Neutrophil (primary cell): Measurements from ENCODE around the gene RBMS3.
"Not testable (repeated sequence)": the region's sequence is repeated elsewhere in the genome, so short reads cannot be mapped to it uniquely, and the experiment has no call there.

Source experiments
- H3K27ac ChIP-seq: fragments of 200-600 bp; sonication (generic); 2 replicates; pipeline ENCODE4 v1.5.1; 2016; ENCODE audit warnings: mild to moderate bottlenecking, moderate library complexity
- H3K27me3 ChIP-seq: fragments of 200-600 bp; sonication (generic); 2 replicates; pipeline ENCODE4 v1.6.0; 2016; ENCODE audit warnings: mild to moderate bottlenecking
- H3K36me3 ChIP-seq: fragments of 200-600 bp; sonication (generic); 2 replicates; pipeline ENCODE4 v1.5.1; 2017
- H3K4me1 ChIP-seq, 2 experiments: fragments of 200-600 bp in 1 of 2; sonication (generic) in 1 of 2; 1 replicate in 1 of 2; 2 replicates in 1 of 2; pipeline versions ENCODE4 v1.5.1 to v1.6.1; 2013 to 2016; ENCODE audit warnings: low read depth in 1 of 2, low read length in 1 of 2, mild to moderate bottlenecking in 1 of 2, moderate library complexity in 1 of 2; ENCODE audit not compliant: control insufficient read depth in 1 of 2, insufficient read depth in 1 of 2
- H3K4me3 ChIP-seq, 2 experiments: fragments of 200-600 bp in 1 of 2; sonication (generic) in 1 of 2; 1 replicate in 1 of 2; 2 replicates in 1 of 2; pipeline ENCODE4 v1.5.1; 2013 to 2016; ENCODE audit warnings: low read depth in 1 of 2, low read length in 1 of 2, mild to moderate bottlenecking in 1 of 2, moderate library complexity in 1 of 2
- H3K9me3 ChIP-seq: fragments of 200-600 bp; sonication (generic); 2 replicates; pipeline ENCODE4 v1.5.1; 2016
- TF ChIP-seq, protein P1 (sequence below): fragments of 200-600 bp; sonication (generic); IDR thresholded peaks from 2 replicates; pipeline ENCODE4 v1.5.1; 2016; ENCODE audit warnings: antibody characterized with exemption

RBMS3 gene

DNA sequence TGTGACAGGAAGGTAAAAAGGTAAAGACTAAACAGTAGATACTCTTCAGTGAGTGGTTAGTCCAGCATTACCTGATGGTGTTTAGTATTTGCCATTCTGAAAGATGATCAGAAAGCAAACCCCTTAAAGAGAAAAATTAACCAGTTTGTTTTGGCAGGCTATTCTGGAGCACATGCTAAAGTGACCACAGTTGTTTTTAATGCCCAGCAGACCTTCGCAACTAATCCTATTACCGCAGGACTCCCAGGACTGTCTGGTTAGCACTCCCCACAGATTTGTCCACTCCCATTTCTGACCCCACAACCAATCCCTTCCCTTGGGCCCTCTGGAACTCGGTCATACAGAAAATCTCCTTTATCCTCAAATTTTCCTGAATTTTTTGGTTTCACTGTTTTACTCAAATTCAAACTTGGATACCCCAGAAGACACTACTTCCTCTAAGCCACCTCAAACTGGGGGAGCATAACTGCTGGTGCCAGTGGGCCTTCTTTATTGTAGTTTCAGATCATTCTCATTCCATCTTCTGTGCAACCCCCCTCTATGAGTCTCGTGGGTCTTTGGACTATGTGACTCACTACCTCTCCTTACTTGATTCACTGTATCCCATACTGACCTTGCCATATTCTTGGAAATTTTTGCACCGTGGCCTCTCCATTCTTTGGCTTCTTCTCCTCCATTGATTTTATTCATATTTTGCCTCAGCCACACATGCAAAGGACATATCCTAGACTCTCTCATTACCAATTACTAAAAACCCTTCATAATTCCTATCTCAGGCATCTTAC is 104.4 kb downstream of the RBMS3 start:
- Histone ChIP-seq H3K9me3 (no peaks in the 10 kb centered on the region), H3K4me3 (no peak overlapping the region), H3K36me3 (no peaks in the 10 kb centered on the region), H3K27me3 (no peaks in the 10 kb centered on the region), H3K4me1 (no peaks in the 10 kb centered on the region), H3K27ac (no peak overlapping the region)
- TF ChIP-seq, protein P1, sequence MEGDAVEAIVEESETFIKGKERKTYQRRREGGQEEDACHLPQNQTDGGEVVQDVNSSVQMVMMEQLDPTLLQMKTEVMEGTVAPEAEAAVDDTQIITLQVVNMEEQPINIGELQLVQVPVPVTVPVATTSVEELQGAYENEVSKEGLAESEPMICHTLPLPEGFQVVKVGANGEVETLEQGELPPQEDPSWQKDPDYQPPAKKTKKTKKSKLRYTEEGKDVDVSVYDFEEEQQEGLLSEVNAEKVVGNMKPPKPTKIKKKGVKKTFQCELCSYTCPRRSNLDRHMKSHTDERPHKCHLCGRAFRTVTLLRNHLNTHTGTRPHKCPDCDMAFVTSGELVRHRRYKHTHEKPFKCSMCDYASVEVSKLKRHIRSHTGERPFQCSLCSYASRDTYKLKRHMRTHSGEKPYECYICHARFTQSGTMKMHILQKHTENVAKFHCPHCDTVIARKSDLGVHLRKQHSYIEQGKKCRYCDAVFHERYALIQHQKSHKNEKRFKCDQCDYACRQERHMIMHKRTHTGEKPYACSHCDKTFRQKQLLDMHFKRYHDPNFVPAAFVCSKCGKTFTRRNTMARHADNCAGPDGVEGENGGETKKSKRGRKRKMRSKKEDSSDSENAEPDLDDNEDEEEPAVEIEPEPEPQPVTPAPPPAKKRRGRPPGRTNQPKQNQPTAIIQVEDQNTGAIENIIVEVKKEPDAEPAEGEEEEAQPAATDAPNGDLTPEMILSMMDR, result no peak

DNA sequence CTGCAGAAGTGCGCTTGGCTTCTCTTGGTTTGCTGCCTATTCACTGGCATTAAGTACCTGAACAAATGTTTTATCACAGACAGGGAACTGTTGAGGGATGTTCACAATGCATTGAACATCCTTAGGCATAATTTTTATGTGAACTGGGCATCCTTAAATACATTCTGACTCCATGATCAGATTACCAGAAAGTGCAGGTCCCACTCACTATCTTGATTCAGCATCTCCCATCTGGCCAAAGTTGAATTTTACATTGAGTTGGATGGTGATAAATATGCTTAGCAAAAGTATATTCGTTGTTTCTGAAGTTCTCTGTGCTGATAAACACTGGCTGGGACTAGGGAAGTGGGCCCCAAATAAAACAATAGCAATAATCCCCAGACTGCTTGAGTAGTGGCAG is 108.5 kb downstream of the RBMS3 start:
- Histone ChIP-seq H3K27me3 (no peaks in the 10 kb centered on the region), H3K9me3 (no peaks in the 10 kb centered on the region), H3K4me1 (no peaks in the 10 kb centered on the region), H3K4me3 (no peak overlapping the region), H3K27ac (no peak overlapping the region), H3K36me3 (no peaks in the 10 kb centered on the region)
- TF ChIP-seq, protein P1, result no peak

DNA sequence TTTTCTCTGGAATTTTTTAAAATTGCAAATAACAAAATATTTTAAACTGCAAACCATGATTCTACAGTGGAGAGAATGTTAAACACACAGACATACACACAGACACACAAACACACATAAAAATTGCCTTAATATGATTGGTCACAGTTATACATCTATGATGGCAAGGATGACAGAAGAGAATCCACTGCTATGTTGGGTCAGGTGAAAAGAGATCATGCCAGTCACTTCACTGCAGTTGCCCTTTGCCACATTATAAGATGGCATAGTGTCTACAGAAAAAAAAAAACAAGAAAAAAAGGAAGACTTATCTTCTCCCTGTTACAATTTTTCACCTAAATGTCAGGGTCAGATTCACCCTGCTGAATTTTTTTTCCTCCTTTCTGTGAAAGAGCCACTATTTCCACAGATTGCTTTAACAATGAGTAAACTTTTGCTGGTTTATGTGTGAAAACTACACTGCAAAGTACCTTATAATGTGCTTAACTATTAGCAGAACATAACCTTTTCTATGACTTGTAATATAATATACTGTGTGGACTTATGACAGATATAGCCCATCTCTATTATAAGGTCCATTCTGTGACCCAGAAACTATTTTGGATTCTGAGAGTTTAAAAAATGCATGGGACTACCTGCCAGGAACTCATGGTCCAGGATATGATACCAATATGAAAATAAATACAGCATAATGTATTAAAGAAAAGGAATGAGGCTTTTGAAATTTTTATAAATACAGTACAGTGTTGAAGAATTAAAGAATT is 111.9 kb downstream of the RBMS3 start:
- H3K27ac ChIP-seq, result no peak overlapping the region
- no peaks in the 10 kb centered on the region for H3K4me1 ChIP-seq
- no peaks in the 10 kb centered on the region for H3K27me3 ChIP-seq
- no peaks in the 10 kb centered on the region for H3K36me3 ChIP-seq
- no peak overlapping the region for H3K4me3 ChIP-seq
- TF ChIP-seq, protein P1, result no peak
- H3K9me3 ChIP-seq, result no peaks in the 10 kb centered on the region

DNA sequence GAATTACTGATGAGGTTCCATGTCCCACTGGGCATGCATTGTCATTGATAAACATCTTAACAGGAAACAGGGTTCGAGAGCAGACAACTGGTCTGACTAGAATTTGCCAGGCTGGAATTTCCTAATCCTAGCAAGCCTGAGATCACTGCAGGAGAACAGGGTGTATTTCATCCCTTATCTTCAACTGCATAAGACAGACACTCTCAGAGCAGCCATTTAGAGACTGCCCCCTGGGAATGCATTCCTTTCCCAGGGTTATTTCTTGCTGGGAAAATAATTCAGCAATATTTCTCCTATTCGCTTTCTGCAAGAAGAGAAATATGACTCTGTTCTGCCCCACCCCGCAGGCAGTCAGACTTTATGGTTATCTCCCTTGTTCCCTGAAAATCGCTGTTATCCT is 113.1 kb downstream of the RBMS3 start:
- not testable (repeated sequence) for H3K27me3 ChIP-seq, H3K36me3 ChIP-seq, H3K4me3 ChIP-seq, H3K4me1 ChIP-seq, H3K9me3 ChIP-seq, H3K27ac ChIP-seq

DNA sequence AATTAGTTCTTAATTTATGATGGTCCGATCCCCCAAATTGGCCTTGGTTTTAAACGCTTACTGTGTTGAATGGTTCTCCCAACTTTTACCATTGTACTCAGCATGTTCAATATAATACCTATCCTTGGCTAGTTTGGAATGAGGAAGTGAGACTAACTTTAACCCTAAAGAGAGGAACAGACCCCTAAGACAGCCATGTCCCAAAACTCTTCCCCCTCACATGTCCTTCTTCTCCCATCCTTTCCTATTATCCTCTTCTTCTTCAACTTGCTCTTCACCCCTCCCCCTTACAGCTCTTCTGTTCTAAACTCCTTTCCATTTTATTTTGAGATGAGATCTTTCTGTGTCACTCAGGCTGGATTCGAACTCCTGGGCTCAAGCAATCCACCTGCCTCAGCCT is 116.5 kb downstream of the RBMS3 start:
- TF ChIP-seq, protein P1, result no peak
- Histone ChIP-seq H3K9me3 (no peaks in the 10 kb centered on the region), H3K27ac (no peak overlapping the region), H3K27me3 (no peaks in the 10 kb centered on the region), H3K4me3 (no peak overlapping the region), H3K36me3 (no peaks in the 10 kb centered on the region), H3K4me1 (no peaks in the 10 kb centered on the region)

DNA sequence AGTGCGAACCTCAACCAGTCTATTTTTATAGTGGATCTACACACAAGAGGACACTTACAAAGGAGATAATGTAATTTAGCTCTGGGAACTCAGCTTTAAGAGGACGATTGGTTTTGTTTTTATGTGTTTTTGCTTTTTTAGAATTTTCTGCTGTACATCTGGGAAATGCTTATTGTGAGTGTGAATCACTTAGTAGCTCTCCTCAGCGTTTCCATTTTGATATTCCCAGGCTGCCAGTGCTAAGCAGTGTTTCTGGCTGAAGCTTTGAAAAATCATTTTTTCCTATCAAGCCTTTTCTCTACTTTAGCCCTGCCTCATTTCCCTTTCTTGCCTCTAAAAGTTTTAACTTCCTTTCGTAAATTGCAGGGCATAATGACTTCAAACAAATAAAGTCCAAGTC is 117.9 kb downstream of the RBMS3 start:
- Histone ChIP-seq H3K27me3 (no peaks in the 10 kb centered on the region), H3K36me3 (no peaks in the 10 kb centered on the region), H3K4me1 (no peaks in the 10 kb centered on the region), H3K9me3 (no peaks in the 10 kb centered on the region), H3K4me3 (no peak overlapping the region), H3K27ac (no peak overlapping the region)
- TF ChIP-seq, protein P1, result no peak
